ENCODE results near the gene MT1F.

DNA sequence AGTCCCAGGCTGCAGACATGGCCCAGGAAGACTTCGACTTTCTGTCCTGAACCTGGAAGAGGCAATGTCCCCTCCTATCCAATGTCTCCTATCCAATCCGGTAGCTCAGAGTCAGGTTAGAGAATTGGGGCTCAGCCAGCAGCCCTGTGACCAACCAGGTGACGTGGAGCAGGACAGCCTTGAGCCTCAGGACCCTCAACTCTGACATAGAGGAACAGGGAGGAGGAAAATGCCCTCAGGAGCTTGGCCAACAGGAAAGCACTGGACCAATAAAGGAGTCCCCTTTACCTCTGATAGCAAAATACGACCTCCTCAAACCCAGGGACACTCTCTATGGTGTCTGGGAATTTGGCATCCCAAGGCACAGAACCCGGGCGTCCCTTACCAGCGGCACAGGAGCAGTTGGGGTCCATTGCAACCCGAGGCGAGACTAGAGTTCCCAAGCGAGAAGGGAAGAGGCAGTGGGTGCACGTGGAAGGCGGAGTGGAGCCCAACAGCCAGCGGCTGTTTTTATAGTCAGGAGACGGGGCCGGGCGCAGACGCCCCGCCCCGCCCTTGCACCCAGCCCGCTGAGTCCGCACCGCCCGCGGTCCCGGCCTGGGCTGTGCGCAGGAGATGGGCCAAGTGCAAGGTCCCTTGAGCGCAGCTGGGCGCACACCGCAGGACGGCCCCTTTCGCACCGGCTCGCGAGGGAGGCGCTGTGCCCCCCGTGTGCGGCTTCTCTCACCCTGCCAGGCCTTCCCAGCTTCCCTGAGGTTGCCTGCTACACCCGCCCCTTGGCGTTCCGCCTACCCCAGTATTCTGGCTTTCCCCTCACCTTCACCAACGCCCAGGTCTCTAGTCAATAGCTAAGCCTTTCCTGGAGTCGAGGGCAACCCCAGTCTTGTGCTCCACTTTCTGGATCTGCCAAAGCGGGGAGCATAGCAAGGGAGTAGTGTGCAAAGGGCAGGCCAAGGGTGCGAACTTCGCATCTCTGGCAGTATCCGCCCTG is 10.1 kb downstream of the MT1F start, which contains the start of gene MT1G:
- TF ChIP-seq, protein P1, sequence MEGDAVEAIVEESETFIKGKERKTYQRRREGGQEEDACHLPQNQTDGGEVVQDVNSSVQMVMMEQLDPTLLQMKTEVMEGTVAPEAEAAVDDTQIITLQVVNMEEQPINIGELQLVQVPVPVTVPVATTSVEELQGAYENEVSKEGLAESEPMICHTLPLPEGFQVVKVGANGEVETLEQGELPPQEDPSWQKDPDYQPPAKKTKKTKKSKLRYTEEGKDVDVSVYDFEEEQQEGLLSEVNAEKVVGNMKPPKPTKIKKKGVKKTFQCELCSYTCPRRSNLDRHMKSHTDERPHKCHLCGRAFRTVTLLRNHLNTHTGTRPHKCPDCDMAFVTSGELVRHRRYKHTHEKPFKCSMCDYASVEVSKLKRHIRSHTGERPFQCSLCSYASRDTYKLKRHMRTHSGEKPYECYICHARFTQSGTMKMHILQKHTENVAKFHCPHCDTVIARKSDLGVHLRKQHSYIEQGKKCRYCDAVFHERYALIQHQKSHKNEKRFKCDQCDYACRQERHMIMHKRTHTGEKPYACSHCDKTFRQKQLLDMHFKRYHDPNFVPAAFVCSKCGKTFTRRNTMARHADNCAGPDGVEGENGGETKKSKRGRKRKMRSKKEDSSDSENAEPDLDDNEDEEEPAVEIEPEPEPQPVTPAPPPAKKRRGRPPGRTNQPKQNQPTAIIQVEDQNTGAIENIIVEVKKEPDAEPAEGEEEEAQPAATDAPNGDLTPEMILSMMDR (IDR thresholded peaks at IDR 0.05), result no peak
- TF ChIP-seq EZH2 (IDR thresholded peaks at IDR 0.05; ENCODE audit: borderline replicate concordance, insufficient read depth, low read depth, low read length, poor library complexity, severe bottlenecking), result no peak
